ENCODE data around the gene SPEN. TPM values are rescaled to one million over a fixed set of nuclear protein-coding genes. Genes with fewer than 3 reads are reported as not detected.

Gene SPEN
- total and polyA plus RNA-seq, 2 of the 13 experiments (the other 11 are each of a cell fraction or from before 2014, with no cell fraction given), result 4.8 to 14.0 TPM

DNA sequence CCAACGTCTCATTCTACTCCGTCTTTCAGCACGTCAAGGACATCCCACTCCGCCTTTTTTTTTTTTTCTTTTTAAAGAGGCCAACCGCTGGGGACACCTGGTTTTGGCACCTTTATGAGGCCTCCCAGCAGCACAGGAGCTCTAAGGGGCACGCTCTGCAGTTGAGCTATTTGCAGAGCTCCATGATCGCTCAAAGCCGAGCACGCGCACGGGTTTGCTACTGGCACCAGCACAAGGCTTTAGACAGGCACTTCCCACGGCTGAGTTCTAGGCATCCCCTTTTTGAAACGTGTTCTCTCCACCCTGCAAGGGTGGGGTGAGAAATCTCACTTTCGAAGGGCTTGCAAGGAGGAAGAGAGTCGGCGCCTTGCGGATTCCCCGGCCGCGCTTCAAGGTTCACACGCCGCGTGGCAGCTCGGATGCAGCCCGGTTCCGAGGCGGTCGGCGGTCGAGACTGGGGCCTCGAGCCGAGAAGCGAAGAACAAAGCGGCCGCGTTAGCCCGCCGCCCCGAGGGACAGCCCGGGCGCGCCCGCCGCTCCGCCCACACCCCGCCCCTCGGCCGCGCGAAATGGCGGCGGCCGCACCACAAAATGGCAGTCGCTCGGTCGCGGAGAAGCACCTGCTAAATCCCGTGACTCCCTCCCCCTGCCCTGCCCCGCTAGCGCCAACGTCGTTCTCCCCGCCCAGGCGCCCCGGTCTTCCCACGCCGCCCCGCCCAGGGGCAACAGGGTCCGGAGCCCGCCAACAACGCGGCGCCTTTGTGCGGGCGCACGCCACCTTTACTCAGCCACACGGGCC is 12.9 kb upstream of the SPEN start (continued):
- no peak; the same call in 1 of the 2 replicates for TF ChIP-seq HMG20B (CRISPR knock-in tag; conservative IDR thresholded peaks at IDR 0.05)
- no peak for TF ChIP-seq RFX1 (IDR thresholded peaks at IDR 0.05)
- no peak for TF ChIP-seq MBNL3 (CRISPR knock-in tag; conservative IDR thresholded peaks at IDR 0.05)
- TF ChIP-seq JUND (CRISPR knock-in tag; IDR thresholded peaks at IDR 0.05), result peak; percentile 58; the same call in 1 of the 2 replicates
- TF ChIP-seq ZNF569 (CRISPR knock-in tag; IDR thresholded peaks at IDR 0.05; ENCODE audit: borderline replicate concordance), result no peak
- TF ChIP-seq, protein P1, sequence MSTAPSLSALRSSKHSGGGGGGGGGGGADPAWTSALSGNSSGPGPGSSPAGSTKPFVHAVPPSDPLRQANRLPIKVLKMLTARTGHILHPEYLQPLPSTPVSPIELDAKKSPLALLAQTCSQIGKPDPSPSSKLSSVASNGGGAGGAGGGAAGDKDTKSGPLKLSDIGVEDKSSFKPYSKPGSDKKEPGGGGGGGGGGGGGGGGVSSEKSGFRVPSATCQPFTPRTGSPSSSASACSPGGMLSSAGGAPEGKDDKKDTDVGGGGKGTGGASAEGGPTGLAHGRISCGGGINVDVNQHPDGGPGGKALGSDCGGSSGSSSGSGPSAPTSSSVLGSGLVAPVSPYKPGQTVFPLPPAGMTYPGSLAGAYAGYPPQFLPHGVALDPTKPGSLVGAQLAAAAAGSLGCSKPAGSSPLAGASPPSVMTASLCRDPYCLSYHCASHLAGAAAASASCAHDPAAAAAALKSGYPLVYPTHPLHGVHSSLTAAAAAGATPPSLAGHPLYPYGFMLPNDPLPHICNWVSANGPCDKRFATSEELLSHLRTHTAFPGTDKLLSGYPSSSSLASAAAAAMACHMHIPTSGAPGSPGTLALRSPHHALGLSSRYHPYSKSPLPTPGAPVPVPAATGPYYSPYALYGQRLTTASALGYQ (CRISPR knock-in tag; IDR thresholded peaks at IDR 0.05), result peak; percentile 70; the same call in 1 of the 2 replicates
- peak; percentile 96 for TF ChIP-seq ZNF607 (CRISPR knock-in tag; IDR thresholded peaks at IDR 0.05; ENCODE audit: borderline replicate concordance)
- TF ChIP-seq, protein P2, sequence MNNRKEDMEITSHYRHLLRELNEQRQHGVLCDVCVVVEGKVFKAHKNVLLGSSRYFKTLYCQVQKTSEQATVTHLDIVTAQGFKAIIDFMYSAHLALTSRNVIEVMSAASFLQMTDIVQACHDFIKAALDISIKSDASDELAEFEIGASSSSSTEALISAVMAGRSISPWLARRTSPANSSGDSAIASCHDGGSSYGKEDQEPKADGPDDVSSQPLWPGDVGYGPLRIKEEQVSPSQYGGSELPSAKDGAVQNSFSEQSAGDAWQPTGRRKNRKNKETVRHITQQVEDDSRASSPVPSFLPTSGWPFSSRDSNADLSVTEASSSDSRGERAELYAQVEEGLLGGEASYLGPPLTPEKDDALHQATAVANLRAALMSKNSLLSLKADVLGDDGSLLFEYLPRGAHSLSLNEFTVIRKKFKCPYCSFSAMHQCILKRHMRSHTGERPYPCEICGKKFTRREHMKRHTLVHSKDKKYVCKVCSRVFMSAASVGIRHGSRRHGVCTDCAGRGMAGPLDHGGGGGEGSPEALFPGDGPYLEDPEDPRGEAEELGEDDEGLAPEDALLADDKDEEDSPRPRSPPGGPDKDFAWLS (CRISPR knock-in tag; IDR thresholded peaks at IDR 0.05; ENCODE audit: borderline replicate concordance), result no peak
- no peak for TF ChIP-seq ZKSCAN5 (CRISPR knock-in tag; IDR thresholded peaks at IDR 0.05)
- TF ChIP-seq ELF1 (CRISPR knock-in tag; IDR thresholded peaks at IDR 0.05), result peak; percentile 51
- TF ChIP-seq, protein P3, sequence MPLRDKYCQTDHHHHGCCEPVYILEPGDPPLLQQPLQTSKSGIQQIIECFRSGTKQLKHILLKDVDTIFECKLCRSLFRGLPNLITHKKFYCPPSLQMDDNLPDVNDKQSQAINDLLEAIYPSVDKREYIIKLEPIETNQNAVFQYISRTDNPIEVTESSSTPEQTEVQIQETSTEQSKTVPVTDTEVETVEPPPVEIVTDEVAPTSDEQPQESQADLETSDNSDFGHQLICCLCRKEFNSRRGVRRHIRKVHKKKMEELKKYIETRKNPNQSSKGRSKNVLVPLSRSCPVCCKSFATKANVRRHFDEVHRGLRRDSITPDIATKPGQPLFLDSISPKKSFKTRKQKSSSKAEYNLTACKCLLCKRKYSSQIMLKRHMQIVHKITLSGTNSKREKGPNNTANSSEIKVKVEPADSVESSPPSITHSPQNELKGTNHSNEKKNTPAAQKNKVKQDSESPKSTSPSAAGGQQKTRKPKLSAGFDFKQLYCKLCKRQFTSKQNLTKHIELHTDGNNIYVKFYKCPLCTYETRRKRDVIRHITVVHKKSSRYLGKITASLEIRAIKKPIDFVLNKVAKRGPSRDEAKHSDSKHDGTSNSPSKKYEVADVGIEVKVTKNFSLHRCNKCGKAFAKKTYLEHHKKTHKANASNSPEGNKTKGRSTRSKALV (CRISPR knock-in tag; IDR thresholded peaks at IDR 0.05), result no peak; the same call in 1 of the 2 replicates
- TF ChIP-seq JUNB (CRISPR knock-in tag; IDR thresholded peaks at IDR 0.05; ENCODE audit: borderline replicate concordance), result no peak
- TF ChIP-seq, protein P4, sequence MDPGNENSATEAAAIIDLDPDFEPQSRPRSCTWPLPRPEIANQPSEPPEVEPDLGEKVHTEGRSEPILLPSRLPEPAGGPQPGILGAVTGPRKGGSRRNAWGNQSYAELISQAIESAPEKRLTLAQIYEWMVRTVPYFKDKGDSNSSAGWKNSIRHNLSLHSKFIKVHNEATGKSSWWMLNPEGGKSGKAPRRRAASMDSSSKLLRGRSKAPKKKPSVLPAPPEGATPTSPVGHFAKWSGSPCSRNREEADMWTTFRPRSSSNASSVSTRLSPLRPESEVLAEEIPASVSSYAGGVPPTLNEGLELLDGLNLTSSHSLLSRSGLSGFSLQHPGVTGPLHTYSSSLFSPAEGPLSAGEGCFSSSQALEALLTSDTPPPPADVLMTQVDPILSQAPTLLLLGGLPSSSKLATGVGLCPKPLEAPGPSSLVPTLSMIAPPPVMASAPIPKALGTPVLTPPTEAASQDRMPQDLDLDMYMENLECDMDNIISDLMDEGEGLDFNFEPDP (CRISPR knock-in tag; conservative IDR thresholded peaks at IDR 0.05), result no peak
- TF ChIP-seq ATRX (CRISPR knock-in tag; IDR thresholded peaks at IDR 0.05; ENCODE audit: borderline replicate concordance), result no peak
- TF ChIP-seq, protein P5, sequence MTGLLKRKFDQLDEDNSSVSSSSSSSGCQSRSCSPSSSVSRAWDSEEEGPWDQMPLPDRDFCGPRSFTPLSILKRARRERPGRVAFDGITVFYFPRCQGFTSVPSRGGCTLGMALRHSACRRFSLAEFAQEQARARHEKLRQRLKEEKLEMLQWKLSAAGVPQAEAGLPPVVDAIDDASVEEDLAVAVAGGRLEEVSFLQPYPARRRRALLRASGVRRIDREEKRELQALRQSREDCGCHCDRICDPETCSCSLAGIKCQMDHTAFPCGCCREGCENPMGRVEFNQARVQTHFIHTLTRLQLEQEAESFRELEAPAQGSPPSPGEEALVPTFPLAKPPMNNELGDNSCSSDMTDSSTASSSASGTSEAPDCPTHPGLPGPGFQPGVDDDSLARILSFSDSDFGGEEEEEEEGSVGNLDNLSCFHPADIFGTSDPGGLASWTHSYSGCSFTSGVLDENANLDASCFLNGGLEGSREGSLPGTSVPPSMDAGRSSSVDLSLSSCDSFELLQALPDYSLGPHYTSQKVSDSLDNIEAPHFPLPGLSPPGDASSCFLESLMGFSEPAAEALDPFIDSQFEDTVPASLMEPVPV (CRISPR knock-in tag; IDR thresholded peaks at IDR 0.05), result peak; percentile 33; the same call in 1 of the 2 replicates
- no peak for TF ChIP-seq ZNF282 (IDR thresholded peaks at IDR 0.05; ENCODE audit: partially characterized antibody)
- peak; percentile 32; the same call in 1 of the 2 replicates for TF ChIP-seq ZNF614 (CRISPR knock-in tag; IDR thresholded peaks at IDR 0.05; ENCODE audit: borderline replicate concordance)
- TF ChIP-seq JARID2 (CRISPR knock-in tag; IDR thresholded peaks at IDR 0.05; ENCODE audit: insufficient replicate concordance), result no peak
- peak; percentile 45; the same call in 1 of the 2 replicates for TF ChIP-seq ZNF879 (CRISPR knock-in tag; IDR thresholded peaks at IDR 0.05)
- TF ChIP-seq ZBTB7A (CRISPR knock-in tag; IDR thresholded peaks at IDR 0.05), result no peak
- TF ChIP-seq NFYC (CRISPR knock-in tag; IDR thresholded peaks at IDR 0.05), result peak; percentile 0
